GM21619 (cell line): ENCODE results near the gene IFRD2.

Experiments
- ATAC-seq: cut with Tn5 transposase; IDR thresholded peaks from one replicate; pipeline ENCODE4 v1.9.1; 2021; ENCODE audit not compliant: unreplicated experiment

Gene IFRD2

GRCh38 chr3:50302095-50303012 lies 10.1 kb upstream of the IFRD2 start:
- no peak for ATAC-seq

DNA sequence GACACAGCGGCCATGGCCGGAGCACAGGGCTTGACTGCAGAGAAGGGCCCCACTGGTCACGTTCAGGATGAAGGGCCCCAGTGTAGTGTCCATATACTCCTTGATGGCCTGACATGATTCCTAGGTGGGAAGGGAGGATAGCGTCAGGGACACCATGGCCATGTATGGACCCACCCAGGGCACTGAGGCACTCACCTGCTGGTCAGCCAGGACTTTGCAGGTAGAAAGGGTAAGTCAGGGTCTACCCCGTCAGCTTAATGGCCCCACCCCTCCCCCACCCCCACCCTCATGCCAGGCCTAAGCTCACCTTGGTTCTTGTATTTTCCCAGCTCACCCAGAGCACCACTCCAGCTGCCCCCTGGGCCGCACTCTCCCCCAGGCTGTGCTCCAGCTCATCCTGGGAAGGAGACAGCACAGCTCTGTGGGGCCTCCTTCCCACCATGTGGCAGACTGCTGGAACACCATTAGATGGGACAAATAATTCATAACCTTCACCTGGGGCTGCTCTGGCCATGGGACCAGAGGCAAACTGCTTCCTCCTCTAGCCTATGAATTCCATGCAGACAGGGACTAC lies 8.5 kb upstream of the IFRD2 start:
- no peak for ATAC-seq

GRCh38 chr3:50299929-50300680 lies 7.9 kb upstream of the IFRD2 start:
- no peak for ATAC-seq

- ATAC-seq: no peak
Observed at GRCh38 chr3:50299638-50299928, 7.4 kb upstream of the IFRD2 start.

- peak; percentile 83 for ATAC-seq
Observed at GRCh38 chr3:50298836-50299637, 6.8 kb upstream of the IFRD2 start, which contains the start of the genes HYAL3 and NAA80. Gene HYAL3 (minus strand): TSS chr3:50299405. CDS start chr3:50295602, 3,803 bp downstream. Gene NAA80 (minus strand): TSS chr3:50299405. CDS start chr3:50297463, 1,942 bp downstream.

- ATAC-seq: no peak
Observed at GRCh38 chr3:50297896-50298725, 5.9 kb upstream of the IFRD2 start.

GRCh38 chr3:50297384-50297775 lies 5.2 kb upstream of the IFRD2 start:
- no peak for ATAC-seq

GRCh38 chr3:50296721-50297383 lies 4.6 kb upstream of the IFRD2 start:
- ATAC-seq: no peak

GRCh38 chr3:50295553-50296431 lies 3.6 kb upstream of the IFRD2 start:
- ATAC-seq: no peak

DNA sequence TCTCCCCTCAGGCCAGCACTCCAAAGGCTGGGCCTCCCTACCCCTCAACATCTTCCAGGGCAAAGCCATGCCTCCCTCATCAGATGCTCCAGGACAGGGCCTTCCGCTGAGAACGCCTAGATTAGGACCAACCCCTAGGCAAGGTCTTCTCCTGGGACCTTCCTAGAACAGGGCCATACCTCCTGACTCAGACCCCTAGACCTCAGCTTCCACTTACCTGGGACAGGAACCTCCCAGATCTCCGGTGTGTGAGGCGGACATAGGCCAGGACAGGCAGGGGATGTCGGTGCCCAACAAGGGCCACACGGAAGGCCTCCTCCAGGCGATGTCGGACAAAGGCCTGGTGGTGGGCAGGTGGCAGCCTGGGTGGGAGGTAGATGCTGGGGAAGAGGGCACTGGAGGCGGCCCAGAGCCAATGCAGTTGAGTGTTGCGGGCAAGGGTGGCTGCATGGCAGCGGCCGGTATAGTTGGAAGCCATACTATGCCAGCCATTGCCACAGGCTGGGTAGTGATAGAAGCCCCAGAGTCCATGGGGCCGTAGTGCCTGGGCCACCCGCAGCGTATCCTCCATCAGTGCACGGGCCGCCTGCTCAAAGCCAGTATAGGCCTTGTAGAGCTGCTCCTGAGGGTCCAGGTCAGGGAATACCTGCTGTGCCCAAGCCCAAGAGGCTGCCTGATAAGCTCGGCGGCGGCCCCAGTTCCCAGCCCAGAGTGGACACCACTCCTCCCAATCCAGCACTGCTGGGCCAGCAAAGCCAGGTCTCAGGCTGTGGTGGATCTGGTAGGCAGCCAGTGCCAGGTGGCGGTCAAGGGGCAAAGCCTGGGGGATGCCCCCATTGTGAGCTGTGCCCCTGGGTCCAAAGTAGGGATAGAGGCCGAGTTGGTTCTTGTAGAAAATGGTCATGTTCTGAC lies 2.5 kb upstream of the IFRD2 start:
- ATAC-seq: no peak

- no peak for ATAC-seq
Observed at GRCh38 chr3:50294089-50294488, 1.9 kb upstream of the IFRD2 start.

DNA sequence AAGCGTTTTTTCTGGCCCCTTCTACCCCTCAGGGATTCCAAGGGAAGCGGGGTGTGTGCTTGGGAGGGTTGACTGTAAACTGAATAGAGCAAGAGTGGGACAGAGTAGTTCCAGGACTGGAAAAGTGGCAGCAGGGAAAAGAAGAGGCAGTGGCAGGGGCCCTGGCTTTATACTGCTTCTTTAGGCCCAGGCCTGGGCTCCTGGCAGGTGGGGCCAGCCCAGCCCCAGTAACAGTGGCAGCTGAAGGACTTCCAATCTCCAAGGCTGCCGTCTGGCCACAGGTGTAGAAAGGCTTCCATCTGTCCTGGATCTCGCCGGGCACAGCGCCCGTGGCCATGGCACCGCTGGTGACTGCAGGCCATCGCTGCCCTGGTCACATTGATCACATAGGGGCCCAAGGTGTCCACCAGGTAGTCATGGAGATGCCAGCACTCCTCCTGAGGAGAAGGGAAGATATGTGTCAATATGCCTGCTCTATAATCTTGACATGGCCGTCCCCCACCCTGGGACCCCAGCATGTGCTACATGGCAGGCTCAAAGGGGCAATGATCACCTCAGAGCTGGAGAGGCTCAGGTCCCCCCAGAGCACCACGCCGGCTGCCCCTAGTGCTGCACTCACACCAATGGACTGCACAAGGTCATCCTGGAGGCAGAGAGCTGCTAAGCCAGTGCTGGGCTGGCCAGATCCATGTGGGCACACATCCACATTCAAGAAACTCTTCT lies 1.0 kb upstream of the IFRD2 start:
- no peak for ATAC-seq

GRCh38 chr3:50290161-50290641 lies 2.0 kb downstream of the IFRD2 start:
- no peak for ATAC-seq

DNA sequence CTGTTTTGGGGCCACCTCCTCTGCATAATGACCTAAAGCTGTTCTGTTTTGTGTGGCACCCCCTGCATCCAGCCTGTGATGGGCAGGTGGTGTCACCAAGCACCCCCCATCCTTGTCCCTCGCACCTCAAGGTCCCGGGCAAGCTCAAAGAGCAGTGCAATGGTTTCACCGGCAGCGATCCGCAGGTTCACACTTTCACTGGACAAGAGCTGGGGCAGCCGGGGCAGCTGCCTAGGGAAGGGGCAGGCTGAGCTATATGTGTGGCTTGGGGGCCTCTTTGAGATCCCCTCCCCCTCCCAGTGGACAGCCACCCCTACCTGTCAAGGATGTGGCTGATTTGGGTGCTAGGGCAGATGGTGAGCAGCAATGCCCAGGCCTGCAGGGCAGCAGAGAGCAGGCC lies 3.1 kb downstream of the IFRD2 start:
- no peak for ATAC-seq

DNA sequence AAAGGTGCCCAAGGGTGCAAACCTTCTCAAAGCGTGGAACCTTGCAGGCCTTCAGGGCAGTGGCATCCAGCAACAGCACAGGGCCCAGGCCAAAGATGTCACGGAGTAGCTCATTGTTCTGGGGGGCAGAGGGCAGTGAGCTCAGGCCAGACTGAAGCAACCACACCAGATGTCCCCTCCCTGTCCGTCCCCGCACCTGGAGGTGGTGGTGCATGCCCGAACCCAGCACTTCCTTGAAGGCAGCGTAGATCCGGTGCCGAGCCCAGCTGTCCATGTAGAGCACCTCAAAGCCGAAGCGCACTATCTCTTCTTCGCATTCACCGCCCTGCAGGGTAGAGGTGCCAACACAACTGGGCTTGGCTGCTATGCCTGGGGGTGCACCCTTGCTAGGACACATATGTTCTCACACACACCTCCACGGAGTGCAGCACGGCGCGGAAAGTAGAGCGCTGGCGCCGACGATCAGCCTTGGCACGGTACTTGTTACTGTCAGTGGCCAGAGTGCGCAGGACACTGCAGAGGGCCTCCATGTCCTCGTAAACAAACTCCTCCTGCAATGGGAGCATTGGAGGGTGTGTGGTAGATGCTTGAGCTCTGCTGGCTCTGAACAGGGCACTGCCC lies 3.7 kb downstream of the IFRD2 start:
- no peak for ATAC-seq

GRCh38 chr3:50287262-50287661 lies 5.0 kb downstream of the IFRD2 start:
- ATAC-seq: no peak
